Measurements from ENCODE around the gene NAA16.

NAA16 gene

GRCh38 chr13:41304551-41304950 is 6.5 kb upstream of the NAA16 start:
- Histone ChIP-seq H3K9me3 (ENCODE audit: control insufficient read depth, insufficient read depth, low read depth, low read length) (no peaks in the 10 kb centered on the region), H3K27me3 (ENCODE audit: control insufficient read depth, insufficient read depth, low read length) (no peaks in the 10 kb centered on the region), H3K36me3 (ENCODE audit: control insufficient read depth, insufficient read depth, low read length) (no peaks in the 10 kb centered on the region), H3K4me1 (ENCODE audit: control insufficient read depth, insufficient read depth, low read length) (no peaks in the 10 kb centered on the region), H3K4me3 (ENCODE audit: low read depth, low read length) (no peak overlapping the region), H3K9ac (ENCODE audit: low read length) (no peak overlapping the region), H3K27ac (ENCODE audit: low read depth, low read length) (no peak overlapping the region)

GRCh38 chr13:41306271-41307145 is 4.6 kb upstream of the NAA16 start:
- Histone ChIP-seq H3K27ac (ENCODE audit: low read depth, low read length) (no peak overlapping the region), H3K9ac (ENCODE audit: low read length) (no peak overlapping the region), H3K4me1 (ENCODE audit: control insufficient read depth, insufficient read depth, low read length) (no peaks in the 10 kb centered on the region), H3K9me3 (ENCODE audit: control insufficient read depth, insufficient read depth, low read depth, low read length) (no peaks in the 10 kb centered on the region), H3K4me3 (ENCODE audit: low read depth, low read length) (no peak overlapping the region), H3K27me3 (ENCODE audit: control insufficient read depth, insufficient read depth, low read length) (no peaks in the 10 kb centered on the region), H3K36me3 (ENCODE audit: control insufficient read depth, insufficient read depth, low read length) (no peaks in the 10 kb centered on the region)

- Histone ChIP-seq H3K9me3 (ENCODE audit: control insufficient read depth, insufficient read depth, low read depth, low read length) (no peaks in the 10 kb centered on the region), H3K36me3 (ENCODE audit: control insufficient read depth, insufficient read depth, low read length) (no peaks in the 10 kb centered on the region), H3K4me1 (ENCODE audit: control insufficient read depth, insufficient read depth, low read length) (no peaks in the 10 kb centered on the region), H3K27me3 (ENCODE audit: control insufficient read depth, insufficient read depth, low read length) (no peaks in the 10 kb centered on the region), H3K9ac (ENCODE audit: low read length) (no peak overlapping the region), H3K27ac (ENCODE audit: low read depth, low read length) (no peak overlapping the region), H3K4me3 (ENCODE audit: low read depth, low read length) (no peak overlapping the region)
Measured at GRCh38 chr13:41307884-41308640, 3.0 kb upstream of the NAA16 start.

GRCh38 chr13:41311406-41312175 is 524 bp downstream of the NAA16 start:
- peak overlapping the region; percentile 90 for H3K4me3 ChIP-seq (ENCODE audit: low read depth, low read length)
- no peaks in the 10 kb centered on the region for H3K9me3 ChIP-seq (ENCODE audit: control insufficient read depth, insufficient read depth, low read depth, low read length)
- peak overlapping the region; percentile 93 for H3K27ac ChIP-seq (ENCODE audit: low read depth, low read length)
- H3K9ac ChIP-seq (ENCODE audit: low read length): peak overlapping the region; percentile 86
- H3K27me3 ChIP-seq (ENCODE audit: control insufficient read depth, insufficient read depth, low read length): no peaks in the 10 kb centered on the region
- 0 out of 2 replicates have a peak, but pooled peaks cover under 1% of the 10 kb centered on the region for H3K36me3 ChIP-seq (ENCODE audit: control insufficient read depth, insufficient read depth, low read length)
- peaks cover 19% of the 10 kb centered on the region for H3K4me1 ChIP-seq (ENCODE audit: control insufficient read depth, insufficient read depth, low read length)

GRCh38 chr13:41312176-41312500 is 1.1 kb downstream of the NAA16 start:
- H3K27me3 ChIP-seq (ENCODE audit: control insufficient read depth, insufficient read depth, low read length): no peaks in the 10 kb centered on the region
- no peaks in the 10 kb centered on the region for H3K9me3 ChIP-seq (ENCODE audit: control insufficient read depth, insufficient read depth, low read depth, low read length)
- H3K36me3 ChIP-seq (ENCODE audit: control insufficient read depth, insufficient read depth, low read length): 0 out of 2 replicates have a peak, but pooled peaks cover 3% of the 10 kb centered on the region
- peak overlapping the region; percentile 90 for H3K4me3 ChIP-seq (ENCODE audit: low read depth, low read length)
- peak overlapping the region; percentile 93; the same call in 1 of the 2 replicates for H3K27ac ChIP-seq (ENCODE audit: low read depth, low read length)
- H3K4me1 ChIP-seq (ENCODE audit: control insufficient read depth, insufficient read depth, low read length): peaks cover 19% of the 10 kb centered on the region
- peak overlapping the region; percentile 86 for H3K9ac ChIP-seq (ENCODE audit: low read length)

- Histone ChIP-seq H3K4me1 (ENCODE audit: control insufficient read depth, insufficient read depth, low read length) (peaks cover 19% of the 10 kb centered on the region), H3K27me3 (ENCODE audit: control insufficient read depth, insufficient read depth, low read length) (no peaks in the 10 kb centered on the region), H3K27ac (ENCODE audit: low read depth, low read length) (no peak overlapping the region), H3K36me3 (ENCODE audit: control insufficient read depth, insufficient read depth, low read length) (0 out of 2 replicates have a peak, but pooled peaks cover 3% of the 10 kb centered on the region), H3K4me3 (ENCODE audit: low read depth, low read length) (peak overlapping the region; percentile 90), H3K9me3 (ENCODE audit: control insufficient read depth, insufficient read depth, low read depth, low read length) (no peaks in the 10 kb centered on the region), H3K9ac (ENCODE audit: low read length) (no peak overlapping the region)
Measured at GRCh38 chr13:41313117-41313516, 2.0 kb downstream of the NAA16 start.

GRCh38 chr13:41313659-41314197 is 2.7 kb downstream of the NAA16 start:
- H3K27me3 ChIP-seq (ENCODE audit: control insufficient read depth, insufficient read depth, low read length): no peaks in the 10 kb centered on the region
- H3K4me3 ChIP-seq (ENCODE audit: low read depth, low read length): peak overlapping the region; percentile 90
- no peaks in the 10 kb centered on the region for H3K9me3 ChIP-seq (ENCODE audit: control insufficient read depth, insufficient read depth, low read depth, low read length)
- H3K9ac ChIP-seq (ENCODE audit: low read length): no peak overlapping the region
- H3K4me1 ChIP-seq (ENCODE audit: control insufficient read depth, insufficient read depth, low read length): peaks cover 19% of the 10 kb centered on the region
- 0 out of 2 replicates have a peak, but pooled peaks cover 3% of the 10 kb centered on the region for H3K36me3 ChIP-seq (ENCODE audit: control insufficient read depth, insufficient read depth, low read length)
- no peak overlapping the region for H3K27ac ChIP-seq (ENCODE audit: low read depth, low read length)

GRCh38 chr13:41315443-41316047 is 4.5 kb downstream of the NAA16 start:
- Histone ChIP-seq H3K4me3 (ENCODE audit: low read depth, low read length) (peak overlapping the region; percentile 2; the same call in 1 of the 2 replicates), H3K9me3 (ENCODE audit: control insufficient read depth, insufficient read depth, low read depth, low read length) (no peaks in the 10 kb centered on the region), H3K36me3 (ENCODE audit: control insufficient read depth, insufficient read depth, low read length) (peaks cover 11% of the 10 kb centered on the region), H3K27me3 (ENCODE audit: control insufficient read depth, insufficient read depth, low read length) (no peaks in the 10 kb centered on the region), H3K9ac (ENCODE audit: low read length) (no peak overlapping the region), H3K4me1 (ENCODE audit: control insufficient read depth, insufficient read depth, low read length) (peaks cover 19% of the 10 kb centered on the region), H3K27ac (ENCODE audit: low read depth, low read length) (no peak overlapping the region)

- Histone ChIP-seq H3K27ac (ENCODE audit: low read depth, low read length) (no peak overlapping the region), H3K4me1 (ENCODE audit: control insufficient read depth, insufficient read depth, low read length) (peaks cover 19% of the 10 kb centered on the region), H3K4me3 (ENCODE audit: low read depth, low read length) (no peak overlapping the region), H3K9me3 (ENCODE audit: control insufficient read depth, insufficient read depth, low read depth, low read length) (no peaks in the 10 kb centered on the region), H3K9ac (ENCODE audit: low read length) (no peak overlapping the region), H3K36me3 (ENCODE audit: control insufficient read depth, insufficient read depth, low read length) (peaks cover 17% of the 10 kb centered on the region), H3K27me3 (ENCODE audit: control insufficient read depth, insufficient read depth, low read length) (no peaks in the 10 kb centered on the region)
Measured at GRCh38 chr13:41317243-41317642, 6.2 kb downstream of the NAA16 start.

- Histone ChIP-seq H3K4me3 (ENCODE audit: low read depth, low read length) (no peak overlapping the region), H3K9me3 (ENCODE audit: control insufficient read depth, insufficient read depth, low read depth, low read length) (no peaks in the 10 kb centered on the region), H3K27me3 (ENCODE audit: control insufficient read depth, insufficient read depth, low read length) (no peaks in the 10 kb centered on the region), H3K27ac (ENCODE audit: low read depth, low read length) (no peak overlapping the region), H3K4me1 (ENCODE audit: control insufficient read depth, insufficient read depth, low read length) (no peaks in the 10 kb centered on the region), H3K36me3 (ENCODE audit: control insufficient read depth, insufficient read depth, low read length) (peaks cover 71% of the 10 kb centered on the region), H3K9ac (ENCODE audit: low read length) (no peak overlapping the region)
Measured at GRCh38 chr13:41325752-41326151, 14.7 kb downstream of the NAA16 start.

Measured in HUES6 (cell line).